ENCODE results near the gene LIPF. TPM values are rescaled to one million over a fixed set of nuclear protein-coding genes. Genes with fewer than 3 reads are reported as not detected.

Gene LIPF
- total RNA-seq, 1 experiment from 2014 or later, result not detected

GRCh38 chr10:88661018-88661417 is 3.2 kb upstream of the LIPF start:
- Histone ChIP-seq H2AFZ (ENCODE audit: low read depth, low read length, poor library complexity, severe bottlenecking) (peak overlapping the region; percentile 79), H3K36me3 (ENCODE audit: control insufficient read depth in 1 of 2, insufficient read depth in 2 of 2, low read length in 2 of 2) (no peaks in the 10 kb centered on the region), H3K9me2 (ENCODE audit: insufficient read depth) (no peaks in the 10 kb centered on the region), H3K79me2 (ENCODE audit: insufficient read depth, low read length) (no peaks in the 10 kb centered on the region), H3K4me3 (replicated peaks in 1 of 2; ENCODE audit: low read depth in 1 of 2, low read length in 2 of 2) (no peak overlapping the region), H3K4me2 (ENCODE audit: low read length) (no peak overlapping the region), H3K27me3 (ENCODE audit: insufficient read depth, low read length) (no peaks in the 10 kb centered on the region), H4K20me1 (ENCODE audit: insufficient read depth) (no peaks in the 10 kb centered on the region), H3K9ac (ENCODE audit: low read length) (no peak overlapping the region), H3K27ac (ENCODE audit: low read depth, low read length) (no peak overlapping the region), H3K4me1 (ENCODE audit: control insufficient read depth in 1 of 2, insufficient read depth in 2 of 2, low read length in 2 of 2) (peaks cover 0 to 3% of the 10 kb centered on the region in 2 experiments; a peak in 1 of 4 replicates), H3K9me3 (ENCODE audit: control insufficient read depth in 1 of 2, insufficient read depth in 1 of 2, low read depth in 1 of 2, low read length in 2 of 2) (no peaks in the 10 kb centered on the region)
- TF ChIP-seq CTCF (IDR thresholded peaks at IDR 0.05 in 2 of 3, conservative IDR thresholded peaks at IDR 0.05 in 1 of 3; ENCODE audit: borderline replicate concordance in 1 of 3, insufficient read depth in 1 of 3, low read depth in 2 of 3, low read length in 2 of 3) (no peak), ZNF274 (IDR thresholded peaks at IDR 0.05; ENCODE audit: low read depth, low read length) (no peak), FOSL1 (IDR thresholded peaks at IDR 0.05; ENCODE audit: low read depth) (no peak), ZFX (IDR thresholded peaks at IDR 0.05) (no peak), TCF7L2 (IDR thresholded peaks at IDR 0.05; ENCODE audit: borderline replicate concordance, extremely low read depth, insufficient read depth, insufficient read length) (no peak), SIN3A (IDR thresholded peaks at IDR 0.05; ENCODE audit: low read depth) (no peak), ATF3 (IDR thresholded peaks at IDR 0.05) (no peak), POLR2A (IDR thresholded peaks at IDR 0.05; ENCODE audit: borderline replicate concordance, extremely low read depth, insufficient read depth, insufficient read length) (no peak), CBX3 (IDR thresholded peaks at IDR 0.05; ENCODE audit: low read depth) (no peak), SP1 (IDR thresholded peaks at IDR 0.05; ENCODE audit: low read depth) (no peak), EZH2 (IDR thresholded peaks at IDR 0.05) (no peak), CEBPB (IDR thresholded peaks at IDR 0.05; ENCODE audit: low read depth) (no peak), SRF (IDR thresholded peaks at IDR 0.05; ENCODE audit: low read depth) (no peak), ZBTB33 (IDR thresholded peaks at IDR 0.05; ENCODE audit: extremely low read depth, insufficient replicate concordance, low read length) (no peak)
- DNase-seq (ENCODE audit: low read depth, low spot score) (no peak), ATAC-seq (no peak)
- ChIA-PET CTCF (interaction anchor here (1.4 kb wide), 1 partner anchor 96 kb away, joined by 3 read pairs; no protein-coding TSS in a partner anchor), POLR2A (no interaction called here), RAD21 (ENCODE audit: low non-redundant PET in 1 of 2, low total read pairs in 2 of 2, uncharacterized antibody in 2 of 2, unreplicated experiment in 2 of 2) (no interaction called here)
- no TSS peak for BruUV-seq (replicated peaks)
- intact Hi-C loops (cut with micrococcal nuclease), result no loop called here

Data from HCT116 (cell line).